CD4-positive, alpha-beta T cell treated with Interleukin-17A for 4 hours (primary cell): ENCODE results near the gene PPP1R3F.
A peak's percentile ranks its signal among the peaks of the same experiment; 100 is the strongest.

Experiments used
- DNase-seq: peaks from one replicate; pipeline ENCODE4 v3.0.0-alpha.2; 2020; ENCODE audit warnings: mixed read lengths

The PPP1R3F gene, protein sequence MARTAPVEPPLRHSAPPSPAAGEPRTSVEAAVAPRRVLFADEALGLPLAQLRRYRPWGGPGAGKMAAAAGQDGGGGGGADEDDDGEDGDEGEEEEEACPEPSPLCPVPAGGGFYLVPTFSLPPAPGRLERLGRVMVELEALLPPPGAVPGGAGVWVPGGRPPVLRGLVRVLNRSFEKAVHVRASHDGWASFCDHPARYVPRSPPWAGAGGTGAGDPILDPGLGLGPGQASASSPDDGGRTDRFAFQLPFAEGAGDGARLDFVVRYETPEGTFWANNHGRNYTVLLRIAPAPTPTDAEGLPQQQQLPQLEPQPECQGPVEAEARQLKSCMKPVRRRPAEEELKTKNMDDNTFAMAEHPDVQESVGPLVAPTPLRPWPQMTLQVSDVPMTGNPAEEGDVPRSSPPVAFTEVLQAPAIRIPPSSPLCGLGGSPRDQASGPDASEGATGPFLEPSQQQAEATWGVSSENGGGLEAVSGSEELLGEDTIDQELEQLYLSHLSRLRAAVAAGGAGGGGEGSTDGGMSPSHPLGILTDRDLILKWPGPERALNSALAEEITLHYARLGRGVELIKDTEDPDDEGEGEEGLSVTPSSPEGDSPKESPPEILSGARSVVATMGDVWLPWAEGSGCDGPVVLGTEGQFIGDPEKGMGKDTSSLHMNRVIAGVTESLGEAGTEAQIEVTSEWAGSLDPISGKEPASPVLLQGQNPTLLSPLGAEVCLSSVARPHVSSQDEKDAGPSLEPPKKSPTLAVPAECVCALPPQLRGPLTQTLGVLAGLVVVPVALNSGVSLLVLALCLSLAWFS

GRCh38 chrX:49269767-49270248 lies at the start of gene PPP1R3F:
TSS of gene PPP1R3F (plus strand) at chrX:49269793. CDS start at chrX:49269870, 77 bp downstream.
- no peak for DNase-seq

DNA sequence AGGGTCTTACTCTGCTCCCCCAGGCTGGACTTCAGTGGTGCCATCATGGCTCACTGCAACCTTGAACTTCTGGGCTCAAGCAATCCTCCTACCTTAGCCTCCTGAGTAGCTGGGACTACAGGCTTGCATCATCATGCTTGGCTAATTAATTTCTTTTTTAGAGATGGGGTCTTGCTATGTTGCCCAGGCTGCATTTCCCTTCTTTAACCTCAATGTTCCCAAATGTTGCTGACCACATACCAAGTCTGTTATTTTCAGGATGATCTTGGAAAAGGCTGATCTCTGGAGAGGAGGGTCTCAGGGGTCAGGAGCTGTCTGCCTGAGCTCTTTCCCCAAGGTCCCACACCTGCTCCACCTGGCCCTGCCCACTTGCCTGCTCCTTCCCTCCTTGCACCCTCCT lies 49.5 kb upstream of the PPP1R3F start:
- DNase-seq, result no peak

DNA sequence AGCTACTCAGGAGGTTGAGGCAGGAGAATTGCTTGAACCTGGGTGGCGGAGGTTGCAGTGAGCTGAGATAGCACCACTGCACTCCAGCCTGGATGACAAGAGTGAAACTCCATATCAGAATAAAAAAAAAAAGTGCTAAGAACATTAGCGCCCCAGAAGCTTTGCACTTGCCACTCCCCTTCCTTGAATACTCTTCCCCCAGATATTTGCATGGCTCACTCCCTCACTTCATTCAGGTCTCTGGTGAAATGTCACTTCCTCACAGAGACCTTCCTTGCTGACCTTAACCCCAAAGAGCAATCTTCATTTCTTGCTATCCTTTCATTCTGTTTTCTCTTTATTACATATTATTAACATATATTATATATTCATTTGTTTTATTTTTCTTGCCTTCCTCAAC lies 47.7 kb upstream of the PPP1R3F start:
- no peak for DNase-seq

DNA sequence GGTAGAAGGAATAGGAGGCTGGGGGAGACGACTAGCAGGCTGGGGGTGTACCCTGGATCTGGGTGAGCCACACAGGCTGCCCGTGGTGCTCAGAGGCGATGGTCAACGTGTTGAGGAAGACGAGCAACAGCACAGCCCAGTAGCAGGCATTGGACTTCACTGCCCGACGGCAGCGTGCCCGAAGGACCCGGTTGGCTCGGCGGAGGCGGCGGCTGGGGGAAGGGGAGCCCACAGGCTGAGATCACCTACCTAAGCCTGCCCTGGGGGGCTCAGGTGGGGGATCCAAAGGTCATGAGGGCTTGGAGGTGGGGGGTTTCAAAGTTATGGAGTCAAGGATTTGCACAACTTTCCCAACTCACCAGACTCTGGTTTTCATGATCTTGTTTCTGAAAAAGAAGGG lies 43.7 kb upstream of the PPP1R3F start:
- no peak for DNase-seq

DNA sequence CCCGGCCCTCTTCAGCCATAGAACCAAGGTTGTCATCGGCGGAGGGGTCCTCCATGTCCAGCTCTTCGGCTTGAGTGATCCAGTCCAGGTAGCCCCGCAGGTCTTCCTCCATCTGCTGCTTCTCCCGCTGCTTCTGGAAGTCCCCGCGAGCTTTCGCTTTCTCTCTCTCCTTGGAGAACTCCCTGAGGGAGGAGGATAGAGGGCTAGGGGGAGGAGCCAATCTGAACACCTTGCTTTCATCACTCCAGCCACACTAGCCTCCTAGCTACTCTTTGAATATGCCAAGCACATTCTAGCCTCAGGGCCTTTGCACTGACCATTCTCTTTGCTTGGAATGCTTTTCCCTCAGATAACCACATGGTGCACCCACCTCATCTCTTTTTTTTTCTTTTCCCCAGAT lies 42.6 kb upstream of the PPP1R3F start:
- DNase-seq, result no peak

DNA sequence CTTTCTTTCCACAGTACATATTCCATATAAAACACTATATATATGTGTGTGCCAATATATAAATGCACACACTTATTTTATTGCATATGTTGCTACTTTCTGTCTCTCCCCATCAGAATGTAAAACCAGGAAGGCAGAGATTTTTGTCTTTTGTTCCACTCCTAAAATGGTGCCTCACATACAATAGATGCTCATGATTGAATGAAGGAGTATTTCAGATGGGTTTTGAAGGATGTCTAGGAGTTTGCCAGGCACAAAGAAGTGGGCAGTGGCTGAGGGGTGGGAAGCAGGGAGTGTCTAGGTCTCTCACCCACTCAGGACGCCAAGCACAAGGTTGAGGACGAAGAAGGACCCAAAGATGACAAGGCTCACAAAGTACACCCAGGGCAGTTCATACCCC lies 41.9 kb upstream of the PPP1R3F start:
- DNase-seq, result no peak

- no peak for DNase-seq
Observed at GRCh38 chrX:49228185-49228584, 41.4 kb upstream of the PPP1R3F start.

- peak; percentile 72 for DNase-seq
Observed at GRCh38 chrX:49230500-49231232, 38.9 kb upstream of the PPP1R3F start.

DNA sequence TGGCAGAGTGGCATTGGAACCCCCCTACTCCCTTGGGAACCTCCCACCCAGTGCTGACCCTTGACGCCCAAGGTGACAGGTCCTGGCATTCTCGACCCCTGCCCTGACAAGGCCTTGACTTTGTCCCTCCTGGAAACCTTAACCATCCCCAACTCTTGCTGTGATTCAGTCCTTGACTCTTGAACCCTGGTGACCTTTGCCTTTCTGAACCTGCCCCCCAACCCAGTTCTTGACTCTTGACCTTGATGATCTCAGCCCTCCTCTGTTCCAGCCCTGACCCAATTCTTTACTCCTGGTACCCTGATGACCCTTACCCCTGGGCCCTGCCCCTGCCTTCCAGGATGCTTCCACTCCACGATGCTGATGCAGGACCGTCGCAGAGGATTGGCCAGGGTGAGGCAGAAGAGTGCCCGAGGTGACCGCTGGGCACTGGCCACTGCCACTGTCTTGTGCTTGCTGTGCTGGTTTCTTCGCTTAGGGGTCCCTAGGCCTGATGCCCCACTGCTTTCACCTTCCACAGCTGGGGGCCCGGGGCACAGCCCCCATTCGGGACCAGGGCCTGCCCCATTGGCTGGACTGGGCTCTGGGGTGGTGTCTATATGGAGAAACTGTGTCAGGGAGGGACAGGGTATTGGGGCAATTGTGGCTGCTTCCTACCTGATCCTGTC lies 38.1 kb upstream of the PPP1R3F start:
- DNase-seq, result no peak

GRCh38 chrX:49232525-49232924 lies 37.1 kb upstream of the PPP1R3F start:
- no peak for DNase-seq

DNA sequence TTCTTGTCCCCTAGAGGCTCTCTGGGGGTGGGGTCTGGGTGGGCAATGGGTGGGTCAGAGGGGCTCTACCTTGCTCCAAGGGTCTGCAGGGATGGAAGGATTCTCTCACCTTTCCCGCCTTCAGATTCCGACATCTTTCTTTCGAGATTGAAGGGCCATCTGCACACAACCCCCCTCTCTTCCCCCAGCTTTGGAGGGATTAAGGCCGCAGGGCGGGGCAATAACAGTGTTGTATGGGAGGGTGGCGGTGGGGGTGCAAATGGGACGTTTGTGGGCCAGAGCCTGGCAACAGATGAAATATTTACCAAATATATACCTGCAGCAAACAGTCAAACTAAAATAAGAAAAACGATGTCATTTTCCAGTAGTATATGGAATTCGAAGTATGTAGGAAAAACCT lies 36.4 kb upstream of the PPP1R3F start, which contains the start of gene CACNA1F:
CACNA1F (minus strand) TSS at position 165 of the 400 bp plus-strand sequence; CDS start at position 134, 31 bp downstream.
- DNase-seq, result no peak

- DNase-seq, result no peak
Observed at GRCh38 chrX:49233887-49234555, 35.6 kb upstream of the PPP1R3F start.

DNA sequence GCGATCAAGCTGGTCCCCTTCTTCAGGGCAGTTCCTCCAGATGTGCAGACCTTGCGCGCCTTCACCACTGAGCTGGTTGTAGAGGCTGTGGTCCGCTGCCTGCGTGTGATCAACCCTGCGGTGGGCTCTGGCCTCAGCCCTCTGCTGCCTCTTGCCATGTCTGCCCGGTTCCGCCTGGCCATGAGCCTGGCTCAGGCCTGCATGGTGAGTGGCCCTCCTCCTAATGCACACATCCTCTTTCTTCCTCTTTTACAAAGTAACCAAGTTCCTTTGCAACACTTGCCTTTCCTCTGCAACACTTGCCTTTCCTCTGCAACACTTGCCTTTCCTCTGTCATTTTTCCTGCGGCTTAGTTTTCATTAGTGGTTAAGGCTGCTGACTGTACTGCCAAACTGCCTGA lies 32.5 kb upstream of the PPP1R3F start:
- DNase-seq, result no peak

- no peak for DNase-seq
Observed at GRCh38 chrX:49238735-49239134, 30.9 kb upstream of the PPP1R3F start.

DNA sequence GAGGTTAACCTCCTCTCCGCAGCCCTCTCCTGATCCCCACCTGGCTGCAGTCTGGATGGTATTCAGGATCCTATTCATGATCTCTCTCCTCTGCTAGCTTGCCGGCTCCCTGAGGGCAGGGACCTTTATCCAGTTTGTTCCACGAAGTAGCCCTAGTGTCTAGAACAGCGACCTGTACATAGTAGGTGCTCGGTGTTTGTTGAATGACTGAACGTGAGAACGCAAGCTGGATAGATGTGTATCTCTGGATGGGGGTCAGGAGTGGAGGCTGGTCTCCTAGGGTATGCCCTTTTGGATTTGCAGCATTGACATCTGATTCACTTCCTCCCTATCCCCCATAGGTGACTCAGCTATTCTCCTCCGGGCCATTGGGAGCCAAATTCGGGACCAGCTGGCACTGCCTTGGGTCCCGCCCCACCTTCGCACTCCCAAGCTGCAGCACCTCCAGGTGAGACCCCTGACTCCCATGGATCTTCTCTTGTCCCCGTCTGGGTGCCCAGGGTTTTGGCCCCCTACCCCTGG lies 27.0 kb upstream of the PPP1R3F start:
- DNase-seq, result no peak

GRCh38 chrX:49243166-49243565 lies 26.4 kb upstream of the PPP1R3F start:
- no peak for DNase-seq

DNA sequence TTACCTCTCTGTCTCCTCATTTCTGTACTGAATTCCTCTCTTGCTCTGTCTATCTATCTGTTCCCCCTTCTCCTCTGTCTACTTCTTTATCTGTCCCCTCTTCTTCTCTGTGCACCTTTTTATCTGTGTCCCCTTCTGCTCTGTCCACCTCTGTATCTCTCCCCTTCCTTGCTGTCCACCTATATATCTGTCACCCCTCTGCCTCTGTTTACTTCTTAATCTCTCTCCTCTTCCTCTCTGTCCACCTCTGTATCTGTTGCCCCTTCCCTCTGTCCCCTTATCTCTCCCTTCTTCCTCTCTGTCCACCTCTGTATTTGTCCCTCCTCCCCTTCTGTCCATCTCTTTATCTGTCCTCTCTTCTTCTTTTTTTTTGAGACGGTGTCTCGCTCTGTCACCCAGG lies 25.4 kb upstream of the PPP1R3F start:
- DNase-seq, result no peak

GRCh38 chrX:49246541-49246940 lies 23.1 kb upstream of the PPP1R3F start:
- no peak for DNase-seq

- no peak for DNase-seq
Observed at GRCh38 chrX:49247346-49247745, 22.2 kb upstream of the PPP1R3F start.

GRCh38 chrX:49247916-49248811 lies 21.4 kb upstream of the PPP1R3F start:
- DNase-seq, result no peak

DNA sequence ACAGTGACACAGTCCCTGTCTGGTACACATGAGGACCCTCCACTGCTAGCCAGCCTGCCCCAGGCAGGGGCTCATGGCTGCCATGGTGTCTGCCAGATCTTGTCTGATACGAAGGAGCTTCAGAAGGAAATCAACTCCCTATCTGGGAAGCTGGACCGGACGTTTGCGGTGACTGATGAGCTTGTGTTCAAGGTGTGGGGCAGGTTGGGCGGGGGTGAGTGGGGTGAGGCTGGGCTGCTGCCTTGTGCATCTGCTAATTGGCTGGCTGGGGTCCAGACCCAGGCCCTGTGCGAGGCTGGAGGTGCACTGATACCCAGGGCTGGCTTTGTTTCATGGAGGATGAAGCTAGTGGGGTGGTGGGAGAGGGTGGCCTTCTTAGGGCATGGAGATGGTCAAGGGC lies 20.5 kb upstream of the PPP1R3F start:
- no peak for DNase-seq
